Measurements from ENCODE around the gene ELMOD3. TPM values are rescaled to one million over a fixed set of nuclear protein-coding genes. Genes with fewer than 3 reads are reported as not detected.
A peak's percentile ranks its signal among the peaks of the same experiment; 100 is the strongest.

The ELMOD3 gene
- total and polyA plus RNA-seq, 2 of the 8 experiments (the other 6 are each of a cell fraction or from before 2014, with no cell fraction given): 8.5 to 10.2 TPM

- TF ChIP-seq POLR2A (IDR thresholded peaks at IDR 0.05; ENCODE audit: control extremely low read depth in 1 of 2, low read depth in 2 of 2, low read length in 2 of 2): peak in 1 of 2 experiments; percentile 74
- TF ChIP-seq RNF2 (IDR thresholded peaks at IDR 0.05; ENCODE audit: borderline replicate concordance, low read depth, low read length, missing control alignments, poor library complexity, severe bottlenecking): no peak
- no peak for TF ChIP-seq ATF3 (IDR thresholded peaks at IDR 0.05; ENCODE audit: insufficient read depth, low read depth, low read length)
- TF ChIP-seq SIN3A (conservative IDR thresholded peaks at IDR 0.05 in 1 of 2, IDR thresholded peaks at IDR 0.05 in 1 of 2; ENCODE audit: low read depth in 1 of 2, low read length in 2 of 2): peak in 1 of 2 experiments; percentile 45; a peak in 1 of 4 replicates
- TF ChIP-seq MAFK (IDR thresholded peaks at IDR 0.05; ENCODE audit: low read depth, low read length): no peak
- no peak for TF ChIP-seq NRF1 (IDR thresholded peaks at IDR 0.05; ENCODE audit: low read depth, low read length)
- TF ChIP-seq RFX5 (IDR thresholded peaks at IDR 0.05; ENCODE audit: borderline replicate concordance, low read depth, low read length): no peak
- TF ChIP-seq SUZ12 (IDR thresholded peaks at IDR 0.05; ENCODE audit: low read length): no peak
Measured at GRCh38 chr2:85418132-85419008, 63.8 kb downstream of the ELMOD3 start, which contains the start of gene SH2D6 (continued).

Data from H1 (cell line).